ENCODE measurements around the gene SYTL2. TPM values are rescaled to one million over a fixed set of nuclear protein-coding genes. Genes with fewer than 3 reads are reported as not detected.

SYTL2 gene
- total RNA-seq, 2 donors from 2014 or later, result 1.7 to 3.4 TPM

GRCh38 chr11:85664615-85665481 lies 146.1 kb downstream of the SYTL2 start, which contains the start of gene CREBZF:
CREBZF (minus strand) TSS chr11:85665129; CDS start chr11:85664875, 254 bp downstream.
- peak within 1 kb of the TSS; percentile 95 for H3K9ac ChIP-seq (ENCODE audit: extremely low read depth, low read length, poor library complexity, severe bottlenecking)
- peak within 1 kb of the TSS; percentile 99 for H3K27ac Mint-ChIP-seq
- no peaks in the 10 kb centered on the region for H3K27me3 ChIP-seq (ENCODE audit: control insufficient read depth, insufficient read depth, low read length, poor library complexity, severe bottlenecking)
- H3K4me1 Mint-ChIP-seq, result peaks cover 21% of the 10 kb centered on the region
- peak within 1 kb of the TSS; percentile 98 for H3K27ac ChIP-seq (ENCODE audit: low read depth, low read length)
- H3K9me3 Mint-ChIP-seq, result no peaks in the 10 kb centered on the region
- peak within 1 kb of the TSS; percentile 97 for H3K4me3 ChIP-seq (ENCODE audit: low read length)
- peaks cover 28% of the 10 kb centered on the region for H3K36me3 ChIP-seq (ENCODE audit: control insufficient read depth, insufficient read depth, low read length)
- 1 to 4% methylated on average over 18 to 67 of the region's 67 CpGs for WGBS, 2 experiments (ENCODE audit: insufficient coverage in 1 of 2, insufficient read length in 1 of 2)
- H3K4me3 Mint-ChIP-seq, result peak within 1 kb of the TSS; percentile 98
- no peaks in the 10 kb centered on the region for H3K27me3 Mint-ChIP-seq (ENCODE audit: insufficient read depth)
- DNase-seq, result peak; percentile 97
- peaks cover 32% of the 10 kb centered on the region for H3K36me3 Mint-ChIP-seq (ENCODE audit: low read depth)
- TF ChIP-seq CTCF (conservative IDR thresholded peaks at IDR 0.05), result no peak
- no peaks in the 10 kb centered on the region for H3K9me3 ChIP-seq (ENCODE audit: control insufficient read depth, low read length)
- H3K4me1 ChIP-seq (ENCODE audit: control insufficient read depth, insufficient read depth, low read length), result no peaks in the 10 kb centered on the region

- Histone ChIP-seq H3K9me3 (ENCODE audit: control insufficient read depth, low read length) (no peaks in the 10 kb centered on the region), H3K4me1 (ENCODE audit: control insufficient read depth, insufficient read depth, low read length) (no peaks in the 10 kb centered on the region), H3K27ac (ENCODE audit: low read depth, low read length) (peak overlapping the region; percentile 98), H3K36me3 (ENCODE audit: control insufficient read depth, insufficient read depth, low read length) (peaks cover 36% of the 10 kb centered on the region), H3K4me3 (ENCODE audit: low read length) (peak overlapping the region; percentile 97), H3K27me3 (ENCODE audit: control insufficient read depth, insufficient read depth, low read length, poor library complexity, severe bottlenecking) (no peaks in the 10 kb centered on the region), H3K9ac (ENCODE audit: extremely low read depth, low read length, poor library complexity, severe bottlenecking) (peak overlapping the region; percentile 95)
- H3K9me3 Mint-ChIP-seq, result no peaks in the 10 kb centered on the region
- H3K27me3 Mint-ChIP-seq (ENCODE audit: insufficient read depth), result no peaks in the 10 kb centered on the region
- H3K27ac Mint-ChIP-seq, result peak overlapping the region; percentile 99
- peak; percentile 72 for TF ChIP-seq CTCF (conservative IDR thresholded peaks at IDR 0.05)
- peaks cover 40% of the 10 kb centered on the region for H3K36me3 Mint-ChIP-seq (ENCODE audit: low read depth)
- 0% methylated on average over 39 to 73 of the region's 73 CpGs for WGBS, 2 experiments (ENCODE audit: insufficient coverage in 1 of 2, insufficient read length in 1 of 2)
- H3K4me1 Mint-ChIP-seq, result peaks cover 28% of the 10 kb centered on the region
- peak; percentile 91 for DNase-seq
- peak overlapping the region; percentile 98 for H3K4me3 Mint-ChIP-seq
These were observed 147.0 kb downstream of the SYTL2 start for GRCh38 chr11:85663753-85664614.

- H3K27ac Mint-ChIP-seq, result peak overlapping the region; percentile 99
- Histone ChIP-seq H3K9ac (ENCODE audit: extremely low read depth, low read length, poor library complexity, severe bottlenecking) (peak overlapping the region; percentile 95), H3K9me3 (ENCODE audit: control insufficient read depth, low read length) (no peaks in the 10 kb centered on the region), H3K36me3 (ENCODE audit: control insufficient read depth, insufficient read depth, low read length) (peaks cover 44% of the 10 kb centered on the region), H3K27ac (ENCODE audit: low read depth, low read length) (no peak overlapping the region), H3K4me3 (ENCODE audit: low read length) (peak overlapping the region; percentile 97), H3K27me3 (ENCODE audit: control insufficient read depth, insufficient read depth, low read length, poor library complexity, severe bottlenecking) (no peaks in the 10 kb centered on the region), H3K4me1 (ENCODE audit: control insufficient read depth, insufficient read depth, low read length) (no peaks in the 10 kb centered on the region)
- no peak for TF ChIP-seq CTCF (conservative IDR thresholded peaks at IDR 0.05)
- no peaks in the 10 kb centered on the region for H3K27me3 Mint-ChIP-seq (ENCODE audit: insufficient read depth)
- H3K9me3 Mint-ChIP-seq, result no peaks in the 10 kb centered on the region
- peak overlapping the region; percentile 98 for H3K4me3 Mint-ChIP-seq
- peaks cover 45% of the 10 kb centered on the region for H3K36me3 Mint-ChIP-seq (ENCODE audit: low read depth)
- DNase-seq, result no peak
- peaks cover 32% of the 10 kb centered on the region for H3K4me1 Mint-ChIP-seq
- 2 to 3% methylated on average over 7 to 10 of the region's 10 CpGs for WGBS, 2 experiments (ENCODE audit: insufficient coverage in 1 of 2, insufficient read length in 1 of 2)
These were observed 147.7 kb downstream of the SYTL2 start for GRCh38 chr11:85663080-85663752.

All from endodermal cell (in vitro differentiated cells).